HepG2 (cell line): ENCODE data around the gene HLA-DMB. TPM values are rescaled to one million over a fixed set of nuclear protein-coding genes. Genes with fewer than 3 reads are reported as not detected.

Source experiments
- ATAC-seq: fragments of 200-7000 bp; cut with Tn5 transposase; 3 replicates; pipeline ENCODE4 v1.9.1; 2020; ENCODE audit warnings: mild to moderate bottlenecking, moderate library complexity
- BruUV-seq: library from RNA; stranded (reverse); fragments of 400-500 nt; replicated peaks from 2 replicates; lab custom pipeline; 2021; lab: Mats Ljungman, UMichigan
- CTCF ChIA-PET: fragments of 300-600 bp; formaldehyde crosslinking; extraction: SDS; loops from one replicate; lab custom pipeline; 2021; ENCODE audit warnings: low total read pairs, inconsistent platforms, low intra/inter-chr PET ratio; lab: Yijun Ruan, JAX
- POLR2A ChIA-PET: fragments of 350-600 bp; sonication (Branson Sonifier 250); formaldehyde crosslinking; loops from one replicate; lab custom pipeline; 2020; ENCODE audit warnings: antibody characterized with exemption, inconsistent platforms; lab: Yijun Ruan, JAX
- DNase-seq: peaks from one replicate; pipeline ENCODE4 v3.0.0-alpha.2; 2015; ENCODE audit warnings: low spot score
- FAIRE-seq: peaks from 3 replicates; lab custom pipeline; 2011; peaks lifted over from hg19 to GRCh38; lab: Jason Lieb, UNC
- H2AFZ ChIP-seq: one replicate; pipeline ENCODE4 v1.6.1; 2011; ENCODE audit warnings: low read length, inconsistent platforms
- H3K27ac ChIP-seq: fragments of 300-600 bp; 3 replicates; pipeline ENCODE4 v1.8.0; 2011; ENCODE audit warnings: mixed run types, mild to moderate bottlenecking, mixed read lengths, low read length, inconsistent platforms; ENCODE audit not compliant: insufficient read depth; ENCODE audit errors: extremely low read length
- H3K27me3 ChIP-seq, 2 experiments: fragments of 200-600 bp in 1 of 2; 2 replicates in 1 of 2; 3 replicates in 1 of 2; pipeline versions ENCODE4 v1.6.0 to v1.8.0; 2011; ENCODE audit warnings: low read length in 2 of 2, mild to moderate bottlenecking in 2 of 2, moderate library complexity in 2 of 2, inconsistent platforms in 1 of 2; ENCODE audit not compliant: insufficient read depth in 2 of 2, control insufficient read depth in 1 of 2
- H3K36me3 ChIP-seq, 2 experiments: fragments of 200-600 bp in 1 of 2; replicated peaks in 1 of 2; 2 replicates in 1 of 2; 3 replicates in 1 of 2; pipeline versions ENCODE4 v1.5.1 to v1.8.0; 2011; ENCODE audit warnings: low read length in 2 of 2, inconsistent platforms in 1 of 2; ENCODE audit not compliant: insufficient read depth in 2 of 2, control insufficient read depth in 1 of 2
- H3K4me1 ChIP-seq: 2 replicates; pipeline ENCODE4 v1.5.1; 2012; ENCODE audit warnings: low read length, inconsistent platforms; ENCODE audit not compliant: insufficient read depth
- H3K4me2 ChIP-seq: 2 replicates; pipeline ENCODE4 v1.6.0; 2011; ENCODE audit warnings: low read depth, low read length, inconsistent platforms
- H3K4me3 ChIP-seq, 3 experiments: fragments of 200-600 bp in 1 of 3; sonication (generic), shearing (Covaris generic) in 1 of 3; replicated peaks in 1 of 3; 2 replicates each; pipeline ENCODE4 v1.5.1; 2011 to 2016; ENCODE audit warnings: low read length in 3 of 3, inconsistent platforms in 2 of 3, low read depth in 2 of 3, mild to moderate bottlenecking in 2 of 3, control low read depth in 1 of 3, mixed read lengths in 1 of 3; ENCODE audit not compliant: insufficient read depth in 1 of 3
- H3K79me2 ChIP-seq: one replicate; pipeline ENCODE4 v1.6.1; 2011; ENCODE audit warnings: low read length, inconsistent platforms; ENCODE audit not compliant: insufficient read depth
- H3K9ac ChIP-seq: 2 replicates; pipeline ENCODE4 v1.6.0; 2011; ENCODE audit warnings: mild to moderate bottlenecking, low read depth, low read length, inconsistent platforms; ENCODE audit not compliant: insufficient read depth
- H3K9me3 ChIP-seq: 2 replicates; pipeline ENCODE4 v1.5.1; 2012; ENCODE audit warnings: mild to moderate bottlenecking, low read length
- H4K20me1 ChIP-seq: 2 replicates; pipeline ENCODE4 v1.6.0; 2011; ENCODE audit warnings: inconsistent platforms, mild to moderate bottlenecking, low read length, moderate library complexity; ENCODE audit not compliant: insufficient read depth
- ATAD3A ChIP-seq: sonication (generic); formaldehyde crosslinking; IDR thresholded peaks from 2 replicates; pipeline ENCODE4 v1.4.0; 2020; ENCODE audit warnings: missing genetic modification reagents
- ATF6 ChIP-seq: sonication (generic); formaldehyde crosslinking; conservative IDR thresholded peaks from 2 replicates; pipeline ENCODE4 v1.4.0; 2020; ENCODE audit warnings: missing genetic modification reagents
- HHEX ChIP-seq: IDR thresholded peaks from 2 replicates; pipeline ENCODE4 v1.6.1; 2016; ENCODE audit warnings: control low read depth
- MXD3 ChIP-seq: IDR thresholded peaks from 2 replicates; pipeline ENCODE4 v1.6.1; 2016; ENCODE audit warnings: mild to moderate bottlenecking, missing biosample characterization, missing genetic modification reagents
- NPAS2 ChIP-seq: sonication (generic); formaldehyde crosslinking; IDR thresholded peaks from 2 replicates; pipeline ENCODE4 v1.8.0; 2022; ENCODE audit warnings: mild to moderate bottlenecking, missing genetic modification reagents, borderline replicate concordance
- RAD51 ChIP-seq: fragments of 450-650 bp; IDR thresholded peaks from 2 replicates; pipeline ENCODE4 v1.6.1; 2016; ENCODE audit warnings: borderline replicate concordance
- RNF219 ChIP-seq: sonication (generic); formaldehyde crosslinking; IDR thresholded peaks from 2 replicates; pipeline ENCODE4 v1.5.0; 2020; ENCODE audit warnings: mild to moderate bottlenecking, missing genetic modification reagents
- ZFP41 ChIP-seq: sonication (generic); formaldehyde crosslinking; IDR thresholded peaks from 2 replicates; pipeline ENCODE4 v1.4.0; 2020; ENCODE audit warnings: mild to moderate bottlenecking, missing genetic modification reagents, borderline replicate concordance
- ZFX ChIP-seq: sonication (generic); formaldehyde crosslinking; IDR thresholded peaks from 2 replicates; pipeline ENCODE4 v1.4.0; 2020; ENCODE audit warnings: mild to moderate bottlenecking, low read depth, missing genetic modification reagents, moderate library complexity
- ZNF343 ChIP-seq: sonication (generic); formaldehyde crosslinking; IDR thresholded peaks from 2 replicates; pipeline ENCODE4 v1.4.0; 2020; ENCODE audit warnings: mild to moderate bottlenecking, missing genetic modification reagents
- ZNF772 ChIP-seq: sonication (generic); formaldehyde crosslinking; IDR thresholded peaks from 2 replicates; pipeline ENCODE4 v1.5.0; 2020; ENCODE audit warnings: mild to moderate bottlenecking, missing genetic modification reagents
- WGBS: methylation state at CpG from one replicate; pipeline ENCODE4 v1.1.6; 2017; ENCODE audit warnings: low lambda C conversion rate; 5-methylcytosine and 5-hydroxymethylcytosine counted together
- in situ Hi-C: cut with HindIII; loops from 2 replicates; pipeline ENCODE4 v1.10.0; 2017; ENCODE audit warnings: low pct_unique_long_range_greater_than_20kb; ENCODE audit not compliant: extremely low pct_ligation_motif_present
- intact Hi-C: fragments of 100-400 bp; cut with micrococcal nuclease; formaldehyde crosslinking; loops from one replicate; pipeline ENCODE4 v1.10.0; 2022; ENCODE audit not compliant: unreplicated experiment
- polyA plus RNA-seq, 8 experiments: library from polyadenylated mRNA; depleted of rRNA in 3 of 8; stranded (reverse) in 7 of 8; unstranded in 1 of 8; fragments of >200 nt; fragmentation: Illumina TruSeq in 4 of 8; extraction: Trizol in 4 of 8; gene quantifications; 2 replicates each; pipeline versions ENCODE4 v1.2.1 to v1.2.3, GENCODE V29; 2011 to 2016; ENCODE audit warnings: low read depth in 4 of 8, missing spikeins in 1 of 8, mixed read lengths in 1 of 8; ENCODE audit not compliant: insufficient read depth in 1 of 8
- total RNA-seq, 5 experiments: library from RNA; depleted of rRNA; stranded (reverse); fragments of >200 nt; fragmentation: Illumina TruSeq; extraction: Trizol; gene quantifications; 2 replicates each; pipeline ENCODE4 v1.2.3, GENCODE V29; 2016; ENCODE audit warnings: low read depth in 1 of 5

Gene HLA-DMB
- total and polyA plus RNA-seq, 2 of the 13 experiments (the other 11 are each of a cell fraction or from before 2014, with no cell fraction given), result not detected

- FAIRE-seq (no peak), ATAC-seq (no peak), DNase-seq (no peak)
- no peaks in the 10 kb centered on the region for H3K9me3 ChIP-seq
- no peak for TF ChIP-seq NPAS2
- no peak for TF ChIP-seq ATF6 (CRISPR knock-in tag)
- TF ChIP-seq RAD51, result no peak
- no peak for TF ChIP-seq ATAD3A (CRISPR knock-in tag)
- no peak for TF ChIP-seq HHEX
- no peak for TF ChIP-seq ZNF772 (CRISPR knock-in tag)
- no peak for TF ChIP-seq ZNF343
- no peak for TF ChIP-seq ZFP41 (CRISPR knock-in tag)
- TF ChIP-seq ZFX (CRISPR knock-in tag), result no peak
- no peak for TF ChIP-seq RNF219 (CRISPR knock-in tag)
- no peak for TF ChIP-seq MXD3 (CRISPR knock-in tag)
- WGBS, result 47% methylated on average over 2 of the region's 2 CpGs
- no peak overlapping the region for H2AFZ ChIP-seq
- no TSS peak for BruUV-seq
- H3K27ac ChIP-seq, result no peak overlapping the region
- no peaks in the 10 kb centered on the region for H4K20me1 ChIP-seq
- ChIA-PET POLR2A (interaction anchor here (8.9 kb wide), 1 partner anchor 16 kb away, joined by 202 read pairs; the partner anchor contains the start of gene BRD2), CTCF (no interaction called here)
- no peak overlapping the region for H3K9ac ChIP-seq
- no peaks in the 10 kb centered on the region for H3K36me3 ChIP-seq
- intact Hi-C loops (no loop called here), in situ Hi-C loops (loop anchor here (25.0 kb wide), 1 partner anchor 1044 kb away; the partner anchor contains the start of gene ZBTB12)
- peaks cover 12% of the 10 kb centered on the region for H3K4me1 ChIP-seq
- no peak overlapping the region for H3K4me3 ChIP-seq
- H3K4me2 ChIP-seq, result no peak overlapping the region
- no peaks in the 10 kb centered on the region; a peak in 1 of 5 replicates for H3K27me3 ChIP-seq
- no peaks in the 10 kb centered on the region for H3K79me2 ChIP-seq
Measured at GRCh38 chr6:32956176-32956575, 15.3 kb upstream of the HLA-DMB start.
